H1 (cell line): ENCODE results near the gene ADCY3. TPM values are rescaled to one million over a fixed set of nuclear protein-coding genes. Genes with fewer than 3 reads are reported as not detected.

Experiments used
- CTCF ChIA-PET: fragments of 300-600 bp; sonication (Branson Sonifier 250); formaldehyde crosslinking; loops from one replicate; lab custom pipeline; 2021; ENCODE audit not compliant: partially characterized antibody; lab: Charles Lee
- POLR2A ChIA-PET: fragments of 300-600 bp; sonication (Branson Sonifier 250); formaldehyde crosslinking; loops from one replicate; lab custom pipeline; 2021; ENCODE audit warnings: inconsistent platforms; ENCODE audit not compliant: partially characterized antibody; lab: Charles Lee
- DNase-seq, 2 experiments: peaks; one replicate each; pipeline versions ENCODE4 v3.0.0 to v3.0.0-alpha.2; 2010 to 2022; ENCODE audit warnings: low spot score in 2 of 2, low read depth in 1 of 2, mixed read lengths in 1 of 2
- FAIRE-seq: peaks from 2 replicates; lab custom pipeline; 2011; peaks lifted over from hg19 to GRCh38; lab: Jason Lieb, UNC
- H2AFZ ChIP-seq: 2 replicates; pipeline ENCODE4 v1.8.1; 2012; ENCODE audit warnings: low read length, inconsistent platforms
- H2AK5ac ChIP-seq: 2 replicates; pipeline ENCODE4 v1.6.1; 2013; ENCODE audit warnings: low read depth, low read length
- H2BK120ac ChIP-seq: replicated peaks from 2 replicates; pipeline ENCODE3; 2013; ENCODE audit warnings: low read depth, low read length, inconsistent platforms
- H2BK12ac ChIP-seq: 2 replicates; pipeline ENCODE4 v1.6.1; 2013; ENCODE audit warnings: low read depth, low read length
- H2BK15ac ChIP-seq: 2 replicates; pipeline ENCODE4 v1.6.1; 2013; ENCODE audit warnings: low read length
- H2BK20ac ChIP-seq: 2 replicates; pipeline ENCODE4 v1.6.1; 2013; ENCODE audit warnings: low read length
- H2BK5ac ChIP-seq: 2 replicates; pipeline ENCODE4 v1.6.1; 2013; ENCODE audit warnings: low read depth, low read length
- H3K14ac ChIP-seq: 2 replicates; pipeline ENCODE4 v1.6.1; 2013; ENCODE audit warnings: inconsistent platforms; ENCODE audit not compliant: insufficient read length
- H3K18ac ChIP-seq: 2 replicates; pipeline ENCODE4 v1.6.1; 2013; ENCODE audit warnings: low read length; ENCODE audit errors: extremely low read depth
- H3K23ac ChIP-seq: 2 replicates; pipeline ENCODE4 v1.6.1; 2013; ENCODE audit warnings: inconsistent platforms; ENCODE audit not compliant: insufficient read length
- H3K23me2 ChIP-seq: 2 replicates; pipeline ENCODE4 v1.6.1; 2013; ENCODE audit warnings: low read depth, low read length
- H3K27ac ChIP-seq: 2 replicates; pipeline ENCODE4 v1.6.1; 2011; ENCODE audit warnings: low read depth, low read length, inconsistent platforms
- H3K27me3 ChIP-seq, 4 experiments: replicated peaks in 1 of 4; 1 replicate in 1 of 4; 2 replicates in 3 of 4; pipeline versions ENCODE4 v1.6.1 to v1.8.1; 2011 to 2013; ENCODE audit warnings: low read length in 3 of 4, mild to moderate bottlenecking in 3 of 4, inconsistent platforms in 2 of 4, mixed read lengths in 2 of 4, moderate library complexity in 1 of 4; ENCODE audit not compliant: control insufficient read depth in 3 of 4, insufficient read depth in 3 of 4; ENCODE audit errors: extremely low read depth in 1 of 4
- H3K36me3 ChIP-seq, 4 experiments: 2 replicates each; pipeline versions ENCODE4 v1.6.1 to v1.8.1; 2011 to 2013; ENCODE audit warnings: mild to moderate bottlenecking in 4 of 4, low read length in 3 of 4, moderate library complexity in 2 of 4, control low read depth in 1 of 4, inconsistent platforms in 1 of 4; ENCODE audit not compliant: insufficient read depth in 4 of 4, control insufficient read depth in 2 of 4
- H3K4ac ChIP-seq: replicated peaks from 2 replicates; pipeline ENCODE3; 2013; ENCODE audit warnings: low read length, low read depth, mixed read lengths, inconsistent platforms; ENCODE audit not compliant: insufficient read length
- H3K4me1 ChIP-seq, 4 experiments: replicated peaks in 1 of 4; 1 replicate in 1 of 4; 2 replicates in 3 of 4; pipeline versions ENCODE4 v1.6.1 to v1.8.1; 2011 to 2013; ENCODE audit warnings: low read length in 3 of 4, inconsistent platforms in 2 of 4, mixed read lengths in 1 of 4; ENCODE audit not compliant: insufficient read depth in 4 of 4, control insufficient read depth in 3 of 4
- H3K4me2 ChIP-seq, 2 experiments: 2 replicates each; pipeline versions ENCODE4 v1.6.1 to v1.8.1; 2011 to 2013; ENCODE audit warnings: low read depth in 2 of 2, low read length in 2 of 2, control low read depth in 1 of 2, inconsistent platforms in 1 of 2, mild to moderate bottlenecking in 1 of 2; ENCODE audit not compliant: insufficient read depth in 1 of 2
- H3K4me3 ChIP-seq, 4 experiments: fragments of 200-600, 300-600 bp in 1 of 4; sonication (generic), shearing (Covaris generic), sonication (Bioruptor Twin) in 1 of 4; 2 replicates each; pipeline versions ENCODE4 v1.5.1 to v1.8.1; 2011 to 2016; ENCODE audit warnings: low read length in 4 of 4, low read depth in 3 of 4, control low read depth in 2 of 4, inconsistent platforms in 2 of 4, mild to moderate bottlenecking in 2 of 4, mixed read lengths in 1 of 4, moderate library complexity in 1 of 4; ENCODE audit not compliant: insufficient read depth in 2 of 4; ENCODE audit errors: extremely low read depth in 1 of 4
- H3K56ac ChIP-seq: replicated peaks from 2 replicates; pipeline ENCODE3; 2013; ENCODE audit warnings: low read depth, mild to moderate bottlenecking, mixed read lengths, low read length, inconsistent platforms; ENCODE audit not compliant: insufficient read length
- H3K79me1 ChIP-seq: 2 replicates; pipeline ENCODE4 v1.6.1; 2013; ENCODE audit warnings: low read depth, low read length, control low read depth
- H3K79me2 ChIP-seq, 2 experiments: 2 replicates each; pipeline versions ENCODE4 v1.6.1 to v1.8.1; 2012 to 2013; ENCODE audit warnings: low read length in 2 of 2, mild to moderate bottlenecking in 2 of 2, inconsistent platforms in 1 of 2; ENCODE audit not compliant: insufficient read depth in 2 of 2, control insufficient read depth in 1 of 2
- H3K9ac ChIP-seq, 4 experiments: replicated peaks in 1 of 4; 1 replicate in 1 of 4; 2 replicates in 3 of 4; pipeline versions ENCODE4 v1.6.1 to v1.8.1; 2011 to 2013; ENCODE audit warnings: low read depth in 3 of 4, low read length in 3 of 4, control low read depth in 2 of 4, mild to moderate bottlenecking in 2 of 4, moderate library complexity in 2 of 4, inconsistent platforms in 1 of 4; ENCODE audit errors: extremely low read depth in 1 of 4
- H3K9me3 ChIP-seq, 2 experiments: 2 replicates each; pipeline versions ENCODE4 v1.6.1 to v1.8.1; 2012 to 2013; ENCODE audit warnings: mild to moderate bottlenecking in 2 of 2, moderate library complexity in 2 of 2, control low read depth in 1 of 2, inconsistent platforms in 1 of 2, low read depth in 1 of 2, low read length in 1 of 2, mixed read lengths in 1 of 2; ENCODE audit not compliant: insufficient read depth in 2 of 2
- H4K20me1 ChIP-seq, 2 experiments: replicated peaks in 1 of 2; 2 replicates each; pipeline versions ENCODE3 to v1.8.1; 2011 to 2013; ENCODE audit warnings: inconsistent platforms in 2 of 2, low read length in 2 of 2, mild to moderate bottlenecking in 1 of 2; ENCODE audit not compliant: insufficient read depth in 2 of 2, control insufficient read depth in 1 of 2
- H4K5ac ChIP-seq: 2 replicates; pipeline ENCODE4 v1.6.1; 2013; ENCODE audit warnings: low read length, low read depth, mixed read lengths, inconsistent platforms; ENCODE audit not compliant: insufficient read length
- H4K8ac ChIP-seq: 2 replicates; pipeline ENCODE4 v1.8.0; 2013; ENCODE audit warnings: mild to moderate bottlenecking, moderate library complexity, low read length, inconsistent platforms; ENCODE audit not compliant: insufficient read depth; ENCODE audit errors: extremely low read depth
- H4K91ac ChIP-seq: replicated peaks from 2 replicates; pipeline ENCODE3; 2013; ENCODE audit warnings: low read length, mixed read lengths, inconsistent platforms; ENCODE audit not compliant: insufficient read length
- BCL11A ChIP-seq, 2 experiments: IDR thresholded peaks; one replicate each; pipeline ENCODE4 v1.6.1; 2011; ENCODE audit warnings: low read depth in 2 of 2, low read length in 2 of 2, mild to moderate bottlenecking in 2 of 2
- CHD1 ChIP-seq: IDR thresholded peaks from 2 replicates; pipeline ENCODE4 v1.6.1; 2012; ENCODE audit warnings: low read depth, low read length, improper control_type of control experiment
- CTBP2 ChIP-seq: IDR thresholded peaks from 2 replicates; pipeline ENCODE4 v1.7.0; 2011; ENCODE audit warnings: borderline replicate concordance, mild to moderate bottlenecking, moderate library complexity, mixed read lengths, low read length; ENCODE audit not compliant: insufficient read depth, insufficient read length
- KDM4A ChIP-seq: IDR thresholded peaks from one replicate; pipeline ENCODE4 v1.7.1; 2012; ENCODE audit warnings: low read depth, mild to moderate bottlenecking, moderate library complexity, low read length, inconsistent platforms; ENCODE audit not compliant: severe bottlenecking
- RBBP5 ChIP-seq: IDR thresholded peaks from 2 replicates; pipeline ENCODE4 v1.7.1; 2012; ENCODE audit warnings: low read depth, mild to moderate bottlenecking, inconsistent platforms, low read length, moderate library complexity, borderline replicate concordance
- RXRA ChIP-seq: IDR thresholded peaks from 2 replicates; pipeline ENCODE4 v1.6.1; 2011; ENCODE audit warnings: low read depth, mild to moderate bottlenecking, low read length, moderate library complexity; ENCODE audit not compliant: insufficient read depth
- SAP30 ChIP-seq: fragments of 300-600 bp; sonication (generic); IDR thresholded peaks from 2 replicates; pipeline ENCODE4 v1.7.1; 2012; ENCODE audit warnings: low read length, moderate library complexity, mild to moderate bottlenecking, inconsistent platforms; ENCODE audit not compliant: insufficient read depth, insufficient replicate concordance
- SIRT6 ChIP-seq: IDR thresholded peaks from one replicate; pipeline ENCODE4 v1.7.1; 2012; ENCODE audit warnings: low read length, inconsistent platforms
- SIX5 ChIP-seq: IDR thresholded peaks from 2 replicates; pipeline ENCODE4 v1.6.1; 2011; ENCODE audit warnings: mild to moderate bottlenecking, low read depth, low read length
- SRF ChIP-seq: IDR thresholded peaks from 2 replicates; pipeline ENCODE4 v1.6.1; 2011; ENCODE audit warnings: mild to moderate bottlenecking, low read depth, low read length, moderate library complexity
- TAF1 ChIP-seq: IDR thresholded peaks from 2 replicates; pipeline ENCODE4 v1.6.1; 2011; ENCODE audit warnings: mild to moderate bottlenecking, low read depth, low read length
- ZNF274 ChIP-seq: IDR thresholded peaks from 2 replicates; pipeline ENCODE4 v1.7.0; 2012; ENCODE audit warnings: low read length, borderline replicate concordance; ENCODE audit errors: extremely low read depth
- WGBS, 2 experiments: shearing (Covaris generic) in 1 of 2; methylation state at CpG; one replicate each; pipeline versions ENCODE4 v1.1.6 to v1.1.7; 2013 to 2015; ENCODE audit warnings: low lambda C conversion rate in 2 of 2, mixed read lengths in 2 of 2, inconsistent platforms in 1 of 2, low coverage in 1 of 2, missing lambda C conversion rate in 1 of 2; ENCODE audit not compliant: insufficient replicate concordance in 2 of 2, insufficient coverage in 1 of 2, insufficient read length in 1 of 2; ENCODE audit errors: extremely low coverage in 1 of 2, missing lambda C conversion rate in 1 of 2; 5-methylcytosine and 5-hydroxymethylcytosine counted together
- polyA plus RNA-seq, 7 experiments: library from polyadenylated mRNA; depleted of rRNA in 3 of 7; stranded (reverse) in 5 of 7; unstranded in 2 of 7; fragments of >200 nt in 5 of 7; fragments of 200-250 nt in 2 of 7; gene quantifications; 1 replicate in 5 of 7; 2 replicates in 1 of 7; 4 replicates in 1 of 7; pipeline versions ENCODE4 v1.2.1 to v1.2.3, GENCODE V29; 2011 to 2013; ENCODE audit warnings: missing spikeins in 2 of 7, mixed read lengths in 2 of 7
- total RNA-seq: library from RNA; stranded (reverse); fragmentation: NEBNext Ultra II Directional; extraction: Animal tissue kit (Norgen Biotek cat#: 25700); gene quantifications from 2 replicates; pipeline ENCODE4 v1.2.1, GENCODE V29; 2021
- TF ChIP-seq, protein P1 (sequence below): IDR thresholded peaks from 2 replicates; pipeline ENCODE4 v1.6.1; 2012; ENCODE audit warnings: inconsistent platforms

Gene ADCY3
- total and polyA plus RNA-seq, 2 of the 8 experiments (the other 6 are each of a cell fraction or from before 2014, with no cell fraction given): 45.1 to 52.9 TPM

DNA sequence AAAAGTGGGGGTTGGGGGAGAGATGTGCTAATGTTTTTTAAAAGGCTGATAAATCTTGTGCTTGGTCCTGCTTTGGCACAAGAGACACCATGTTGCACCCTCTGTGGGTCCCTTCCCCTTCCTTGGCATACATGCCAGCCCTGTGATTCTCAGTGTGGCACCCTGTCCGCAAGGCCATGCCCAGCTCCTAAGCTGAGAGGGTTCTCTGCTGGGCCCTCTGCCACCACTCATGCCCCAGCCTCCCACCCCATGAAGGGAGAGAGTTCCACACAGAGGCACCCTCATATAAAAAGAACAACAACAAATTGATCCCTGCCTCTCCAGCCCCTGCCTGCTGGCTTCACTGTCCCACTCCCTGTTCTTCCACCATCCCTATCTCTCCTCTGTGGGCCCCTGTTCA, 2.5 kb upstream of the ADCY3 start:
- peaks cover 0 to 16% (median 6%) of the 10 kb centered on the region in 4 experiments; a peak in 5 of 7 replicates for H3K4me1 ChIP-seq
- H2BK5ac ChIP-seq: no peak overlapping the region
- H3K4me2 ChIP-seq: no peak overlapping the region
- no peak overlapping the region for H4K8ac ChIP-seq
- no peaks in the 10 kb centered on the region for H3K9me3 ChIP-seq
- 90% methylated on average over 1 of the region's 1 CpG; no CpG with 5 or more reads in 1 of the 2 experiments for WGBS, 2 experiments
- H3K9ac ChIP-seq: no peak overlapping the region
- CTCF ChIA-PET: no interaction called here
- DNase-seq: no peak
- no peak overlapping the region for H2BK12ac ChIP-seq
- H3K79me1 ChIP-seq: peaks cover 7% of the 10 kb centered on the region
- H4K5ac ChIP-seq: no peak overlapping the region
- no peak overlapping the region for H3K4me3 ChIP-seq
- no peak overlapping the region for H3K18ac ChIP-seq
- no peak overlapping the region for H3K4ac ChIP-seq
- H3K14ac ChIP-seq: no peak overlapping the region
- H2AFZ ChIP-seq: no peak overlapping the region
- H3K36me3 ChIP-seq: no peaks in the 10 kb centered on the region; a peak in 1 of 8 replicates
- no peak for FAIRE-seq
- no peak overlapping the region for H2BK20ac ChIP-seq
- H4K91ac ChIP-seq: no peak overlapping the region
- no peak overlapping the region for H2BK120ac ChIP-seq
- no peak overlapping the region for H2AK5ac ChIP-seq
- H3K27ac ChIP-seq: no peak overlapping the region
- POLR2A ChIA-PET: no interaction called here
- no peak overlapping the region for H3K56ac ChIP-seq
- H3K79me2 ChIP-seq: peaks cover 0 to 4% of the 10 kb centered on the region in 2 experiments; a peak in 2 of 4 replicates
- H2BK15ac ChIP-seq: no peak overlapping the region
- H4K20me1 ChIP-seq: peaks cover 0 to 6% of the 10 kb centered on the region in 2 experiments
- peaks cover 13% of the 10 kb centered on the region for H3K23me2 ChIP-seq
- peaks cover 0 to 3% (median 0%) of the 10 kb centered on the region in 4 experiments; a peak in 4 of 7 replicates for H3K27me3 ChIP-seq
- no peak overlapping the region for H3K23ac ChIP-seq
- TF ChIP-seq ZNF274: no peak
- TF ChIP-seq RBBP5: no peak
- TF ChIP-seq SRF: no peak
- no peak for TF ChIP-seq CTBP2
- TF ChIP-seq, protein P1, sequence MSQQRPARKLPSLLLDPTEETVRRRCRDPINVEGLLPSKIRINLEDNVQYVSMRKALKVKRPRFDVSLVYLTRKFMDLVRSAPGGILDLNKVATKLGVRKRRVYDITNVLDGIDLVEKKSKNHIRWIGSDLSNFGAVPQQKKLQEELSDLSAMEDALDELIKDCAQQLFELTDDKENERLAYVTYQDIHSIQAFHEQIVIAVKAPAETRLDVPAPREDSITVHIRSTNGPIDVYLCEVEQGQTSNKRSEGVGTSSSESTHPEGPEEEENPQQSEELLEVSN: no peak
- no peak for TF ChIP-seq KDM4A
- TF ChIP-seq RXRA: no peak
- TF ChIP-seq BCL11A (IDR thresholded peaks at IDR 0.05; ENCODE audit: low read depth in 2 of 2, low read length in 2 of 2): no peak
- TF ChIP-seq SIX5: no peak
- no peak for TF ChIP-seq CHD1
- no peak for TF ChIP-seq SIRT6
- TF ChIP-seq SAP30: no peak
- no peak for TF ChIP-seq TAF1
